ENCODE results near the gene FAM83G.

Gene FAM83G

GRCh38 chr17:18987230-18987610, 17.3 kb downstream of the FAM83G start:
- DNase-seq = no peak

GRCh38 chr17:18986541-18987229, 17.9 kb downstream of the FAM83G start:
- no peak for DNase-seq

GRCh38 chr17:18985475-18985874, 19.1 kb downstream of the FAM83G start:
- no peak for DNase-seq

GRCh38 chr17:18984273-18985114, 20.1 kb downstream of the FAM83G start:
- no peak for DNase-seq

- DNase-seq = no peak
Measured at GRCh38 chr17:18981642-18982424, 22.7 kb downstream of the FAM83G start.

GRCh38 chr17:18981335-18981641, 23.3 kb downstream of the FAM83G start:
- no peak for DNase-seq

GRCh38 chr17:18980682-18981334, 23.8 kb downstream of the FAM83G start:
- DNase-seq = no peak

- no peak for DNase-seq
Measured at GRCh38 chr17:18978655-18979054, 25.9 kb downstream of the FAM83G start.

- DNase-seq = no peak
Measured at GRCh38 chr17:18978050-18978449, 26.5 kb downstream of the FAM83G start.

- no peak for DNase-seq
Measured at GRCh38 chr17:18977646-18978045, 26.9 kb downstream of the FAM83G start.

GRCh38 chr17:18977021-18977420, 27.5 kb downstream of the FAM83G start:
- DNase-seq = no peak

GRCh38 chr17:18976201-18976600, 28.4 kb downstream of the FAM83G start:
- DNase-seq = no peak

- no peak for DNase-seq
Measured at GRCh38 chr17:18975597-18975996, 29.0 kb downstream of the FAM83G start.

GRCh38 chr17:18974407-18975149, 30.0 kb downstream of the FAM83G start:
- peak; percentile 30 for DNase-seq

- no peak for DNase-seq
Measured at GRCh38 chr17:18971801-18972200, 32.8 kb downstream of the FAM83G start.

- no peak for DNase-seq
Measured at GRCh38 chr17:18970582-18971480, 33.7 kb downstream of the FAM83G start.

GRCh38 chr17:18968945-18969887, 35.3 kb downstream of the FAM83G start:
- no peak for DNase-seq

GRCh38 chr17:18968345-18968744, 36.2 kb downstream of the FAM83G start:
- DNase-seq = no peak

- DNase-seq = no peak
Measured at GRCh38 chr17:18967916-18968315, 36.6 kb downstream of the FAM83G start.
